Measurements from ENCODE around the gene ZSCAN12. TPM values are rescaled to one million over a fixed set of nuclear protein-coding genes. Genes with fewer than 3 reads are reported as not detected.

Gene ZSCAN12
- total RNA-seq, 2 experiments from 2014 or later = 2.0 to 2.3 TPM

DNA sequence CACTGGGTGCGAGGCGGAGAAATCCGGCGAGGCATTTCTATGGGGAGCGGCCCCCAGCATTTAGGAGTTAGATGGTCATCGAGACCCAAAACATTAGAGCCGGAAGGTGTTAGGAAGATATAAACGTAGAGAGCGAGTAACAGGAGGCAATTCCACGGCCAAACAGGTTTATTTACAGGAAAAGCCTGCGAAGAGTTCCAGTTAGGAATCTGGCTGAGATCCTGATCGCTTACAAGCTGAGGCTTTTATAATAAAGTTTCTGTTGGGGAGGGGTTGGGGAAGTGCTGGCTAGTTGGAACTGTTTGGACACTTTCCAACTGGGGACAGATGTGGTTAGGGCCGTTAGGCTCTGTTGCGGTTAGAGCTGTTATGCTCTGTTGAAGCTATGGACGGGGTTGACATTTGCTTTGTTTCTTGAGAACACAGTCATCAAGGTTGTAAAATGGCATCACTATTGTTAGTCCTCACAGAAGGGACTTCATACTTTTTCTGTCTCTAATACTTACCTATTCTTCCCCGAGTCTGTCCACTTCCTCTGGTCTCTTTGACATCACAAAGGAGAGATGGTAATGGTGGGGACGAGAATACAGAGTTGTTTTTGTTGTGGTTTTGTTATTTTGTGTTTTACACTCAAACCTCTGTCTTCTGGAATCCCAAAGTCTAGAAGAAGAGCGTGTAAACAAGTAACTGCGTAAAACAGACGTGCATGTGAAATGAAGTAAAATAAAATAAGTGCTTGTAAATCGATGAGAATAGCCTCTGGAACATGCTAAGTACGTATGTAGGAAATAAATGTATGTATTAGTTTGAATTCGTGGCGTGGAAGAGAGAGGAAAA lies 63.0 kb downstream of the ZSCAN12 start:
- Histone ChIP-seq H3K27ac (ENCODE audit: low read depth in 1 of 2, low read length in 2 of 2) (peak overlapping the region; percentile 81 to 85), H3K27me3 (ENCODE audit: control insufficient read depth in 1 of 2, insufficient read depth in 2 of 2, low read length in 2 of 2) (no peaks in the 10 kb centered on the region), H3K4me1 (ENCODE audit: insufficient read depth, low read length) (peaks cover 23% of the 10 kb centered on the region), H3K36me3 (ENCODE audit: insufficient read depth, low read length) (no peaks in the 10 kb centered on the region), H3K9me3 (ENCODE audit: control insufficient read depth in 1 of 2, insufficient read depth in 1 of 2, low read length in 2 of 2) (peaks cover 0 to 4% of the 10 kb centered on the region in 2 experiments), H3K4me3 (ENCODE audit: low read length) (peak overlapping the region; percentile 65)
- DNase-seq = peak in 7 of 14 experiments; percentile 2 to 68 (median 27)
- H3K9me3 Mint-ChIP-seq = peaks cover 2% of the 10 kb centered on the region
- peaks cover 5% of the 10 kb centered on the region for H3K4me1 Mint-ChIP-seq (ENCODE audit: low read depth)
- CTCF ChIA-PET = interaction anchor here (1.3 to 3.6 kb wide), 2 partner anchors 19 to 67 kb away, joined by 4 to 17 read pairs; no protein-coding TSS in a partner anchor
- H3K27ac Mint-ChIP-seq = no peak overlapping the region
- H3K36me3 Mint-ChIP-seq (ENCODE audit: low read depth) = no peaks in the 10 kb centered on the region
- intact Hi-C loops (cut with DNase I, micrococcal nuclease) = loop anchor here in 1 of 2 experiments (10.0 kb wide), 1 partner anchor 108 kb away; the partner anchor contains the start of gene ZSCAN23
- POLR2A ChIA-PET = interaction anchor here (1.0 to 2.2 kb wide), 11 partner anchors 13 to 559 kb away, joined by 3 to 18 read pairs (median 5); partner anchors contain the start of genes ZKSCAN3 and ZSCAN26
- no peak overlapping the region for H3K4me3 Mint-ChIP-seq
- TF ChIP-seq CTCF (IDR thresholded peaks at IDR 0.05) = no peak
- peaks cover 2% of the 10 kb centered on the region for H3K27me3 Mint-ChIP-seq
- ATAC-seq (ENCODE audit: poor library complexity) = peak; percentile 15

DNA sequence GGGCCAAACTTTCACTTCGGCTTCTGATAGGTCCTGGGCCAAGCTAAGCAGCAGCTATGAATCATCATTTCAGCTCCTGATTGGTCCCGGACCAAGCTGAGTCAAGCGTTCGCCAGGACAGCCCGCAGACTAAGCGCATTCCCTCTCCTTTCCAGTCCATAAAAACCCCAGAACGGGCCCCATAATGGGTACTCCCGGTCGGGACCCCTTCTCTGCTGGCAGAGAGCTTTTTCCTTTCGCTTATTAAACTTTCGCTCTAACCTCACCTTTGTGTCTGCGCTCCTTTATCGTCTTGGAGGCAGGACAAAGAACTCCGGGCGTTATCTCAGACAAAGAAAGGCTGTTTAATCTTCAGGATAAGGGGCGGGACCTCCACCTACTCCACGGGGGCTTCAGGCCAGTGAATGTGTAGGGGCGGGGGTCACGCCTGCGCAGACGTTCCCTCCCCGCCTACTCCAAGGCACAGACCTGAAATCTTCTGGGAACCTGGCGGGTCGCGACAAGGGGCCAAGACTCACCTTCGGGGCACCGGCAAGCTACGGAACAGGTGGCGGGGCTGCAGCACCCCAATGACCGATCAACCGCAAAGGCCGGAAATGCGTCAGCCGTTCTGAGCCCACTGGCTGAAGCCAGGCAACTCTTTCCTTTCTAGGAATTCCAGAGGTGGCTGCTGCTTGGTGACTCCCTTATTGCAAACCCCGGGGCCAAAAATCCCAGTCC lies 63.8 kb downstream of the ZSCAN12 start, which contains the start of gene ZSCAN31:
Gene ZSCAN31, minus strand, starts transcription at position 585 of the 720 bp plus-strand sequence. CDS start 6,465 bp downstream, outside the sequence.
- Histone ChIP-seq H3K4me3 (ENCODE audit: low read length) (peak within 1 kb of the TSS; percentile 65), H3K27ac (ENCODE audit: low read depth in 1 of 2, low read length in 2 of 2) (peak within 1 kb of the TSS; percentile 81 to 85), H3K27me3 (ENCODE audit: control insufficient read depth in 1 of 2, insufficient read depth in 2 of 2, low read length in 2 of 2) (no peaks in the 10 kb centered on the region), H3K36me3 (ENCODE audit: insufficient read depth, low read length) (no peaks in the 10 kb centered on the region), H3K9me3 (ENCODE audit: control insufficient read depth in 1 of 2, insufficient read depth in 1 of 2, low read length in 2 of 2) (no peaks in the 10 kb centered on the region), H3K4me1 (ENCODE audit: insufficient read depth, low read length) (peaks cover 23% of the 10 kb centered on the region)
- ATAC-seq (ENCODE audit: poor library complexity) (peak; percentile 91), DNase-seq (peak; percentile 59 to 96 (median 72))
- no peak for TF ChIP-seq CTCF (IDR thresholded peaks at IDR 0.05)
- H3K36me3 Mint-ChIP-seq (ENCODE audit: low read depth) = no peaks in the 10 kb centered on the region
- no peak within 1 kb of the TSS for H3K27ac Mint-ChIP-seq
- ChIA-PET POLR2A (interaction anchor here (0.6 to 2.2 kb wide), 20 partner anchors 12 to 560 kb away, joined by 3 to 18 read pairs (median 5); partner anchors contain the start of genes ZKSCAN3, ZKSCAN4, ZKSCAN8 and ZSCAN16), CTCF (interaction anchor here (1.3 to 3.6 kb wide), 2 partner anchors 20 to 66 kb away, joined by 4 to 17 read pairs; no protein-coding TSS in a partner anchor)
- intact Hi-C loops (cut with DNase I, micrococcal nuclease) = loop anchor here in 1 of 2 experiments (10.0 kb wide), 1 partner anchor 109 kb away; the partner anchor contains the start of gene ZSCAN23
- peaks cover 5% of the 10 kb centered on the region for H3K4me1 Mint-ChIP-seq (ENCODE audit: low read depth)
- no peaks in the 10 kb centered on the region for H3K27me3 Mint-ChIP-seq
- H3K9me3 Mint-ChIP-seq = peaks cover 2% of the 10 kb centered on the region
- H3K4me3 Mint-ChIP-seq = no peak within 1 kb of the TSS

DNA sequence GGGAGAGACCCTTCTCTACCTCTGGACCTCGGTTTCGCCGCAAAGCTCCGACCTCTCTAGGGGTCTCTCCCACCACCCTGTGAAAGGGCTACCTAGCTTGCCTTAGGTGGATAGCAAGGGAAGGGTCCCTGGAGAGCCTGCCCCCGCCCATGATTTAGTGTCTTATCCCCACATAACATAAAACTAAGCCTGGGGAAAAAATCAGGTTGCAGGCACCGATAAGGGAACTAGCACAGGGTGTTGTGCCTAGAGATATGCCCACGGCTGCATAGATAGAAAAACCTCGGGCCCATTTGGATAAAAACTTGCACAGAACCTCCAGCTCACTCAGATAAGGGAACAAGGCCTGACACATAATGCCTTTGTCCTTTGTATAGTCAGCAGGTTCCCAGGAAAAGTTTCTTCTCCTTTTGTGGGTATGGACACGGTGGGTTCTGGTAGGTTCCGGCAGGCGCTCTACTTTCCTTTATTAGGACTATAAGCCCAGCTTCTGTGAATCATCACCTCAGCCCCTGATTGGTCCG lies 64.4 kb downstream of the ZSCAN12 start:
- Mint-ChIP-seq H3K27ac (no peak overlapping the region), H3K4me3 (no peak overlapping the region), H3K4me1 (ENCODE audit: low read depth) (peaks cover 5% of the 10 kb centered on the region), H3K9me3 (no peaks in the 10 kb centered on the region), H3K27me3 (no peaks in the 10 kb centered on the region), H3K36me3 (ENCODE audit: low read depth) (no peaks in the 10 kb centered on the region)
- H3K9me3 ChIP-seq (ENCODE audit: control insufficient read depth in 1 of 2, insufficient read depth in 1 of 2, low read length in 2 of 2) = no peaks in the 10 kb centered on the region
- H3K36me3 ChIP-seq (ENCODE audit: insufficient read depth, low read length) = no peaks in the 10 kb centered on the region
- no peaks in the 10 kb centered on the region for H3K27me3 ChIP-seq (ENCODE audit: control insufficient read depth in 1 of 2, insufficient read depth in 2 of 2, low read length in 2 of 2)
- intact Hi-C loops (cut with DNase I, micrococcal nuclease) = loop anchor here in 1 of 2 experiments (10.0 kb wide), 1 partner anchor 110 kb away; the partner anchor contains the start of gene ZSCAN23
- no peak for DNase-seq
- H3K27ac ChIP-seq (ENCODE audit: low read depth in 1 of 2, low read length in 2 of 2) = peak overlapping the region; percentile 81 to 85
- ATAC-seq (ENCODE audit: poor library complexity) = peak; percentile 16
- TF ChIP-seq CTCF (IDR thresholded peaks at IDR 0.05) = no peak
- H3K4me1 ChIP-seq (ENCODE audit: insufficient read depth, low read length) = peaks cover 23% of the 10 kb centered on the region
- ChIA-PET CTCF (interaction anchor here (1.3 to 3.6 kb wide), 2 partner anchors 21 to 65 kb away, joined by 4 to 17 read pairs; no protein-coding TSS in a partner anchor), POLR2A (interaction anchor here (0.6 to 2.2 kb wide), 17 partner anchors 12 to 561 kb away, joined by 3 to 18 read pairs (median 5); partner anchors contain the start of genes ZKSCAN3, ZKSCAN4, ZKSCAN8 and ZSCAN16)
- H3K4me3 ChIP-seq (ENCODE audit: low read length) = peak overlapping the region; percentile 65
